ENCODE results near the gene ZNF276. TPM values are rescaled to one million over a fixed set of nuclear protein-coding genes. Genes with fewer than 3 reads are reported as not detected.

ZNF276 gene
- total RNA-seq, 3 donors from 2014 or later: 33.1 to 40.7 (median 35.5) TPM

- H3K4me3 Mint-ChIP-seq: no peak overlapping the region
- DNase-seq (no peak), ATAC-seq (no peak)
- H3K4me1 Mint-ChIP-seq (ENCODE audit: low read depth): peaks cover 52% of the 10 kb centered on the region
- H3K9me3 Mint-ChIP-seq: no peaks in the 10 kb centered on the region
- peaks cover 35% of the 10 kb centered on the region for H3K36me3 Mint-ChIP-seq (ENCODE audit: insufficient read depth)
- no peaks in the 10 kb centered on the region for H3K27me3 Mint-ChIP-seq (ENCODE audit: low read depth)
Observed at GRCh38 chr16:89732142-89732917, 11.0 kb downstream of the ZNF276 start.

GRCh38 chr16:89732918-89733242 lies 11.5 kb downstream of the ZNF276 start:
- DNase-seq (no peak), ATAC-seq (no peak)
- Mint-ChIP-seq H3K9me3 (no peaks in the 10 kb centered on the region), H3K4me3 (no peak overlapping the region), H3K4me1 (ENCODE audit: low read depth) (peaks cover 52% of the 10 kb centered on the region), H3K36me3 (ENCODE audit: insufficient read depth) (peaks cover 37% of the 10 kb centered on the region), H3K27me3 (ENCODE audit: low read depth) (no peaks in the 10 kb centered on the region)

- no peaks in the 10 kb centered on the region for H3K27me3 Mint-ChIP-seq (ENCODE audit: low read depth)
- H3K36me3 Mint-ChIP-seq (ENCODE audit: insufficient read depth): peaks cover 38% of the 10 kb centered on the region
- no peaks in the 10 kb centered on the region for H3K9me3 Mint-ChIP-seq
Observed at GRCh38 chr16:89733322-89733721, 12.0 kb downstream of the ZNF276 start.

GRCh38 chr16:89733792-89734191 lies 12.5 kb downstream of the ZNF276 start:
- ATAC-seq: no peak
- H3K36me3 Mint-ChIP-seq (ENCODE audit: insufficient read depth): peaks cover 41% of the 10 kb centered on the region

More at GRCh38 chr16:89733322-89733721, 12.0 kb downstream of the ZNF276 start:
- DNase-seq (no peak), ATAC-seq (no peak)
- H3K4me3 Mint-ChIP-seq: no peak overlapping the region
- peaks cover 52% of the 10 kb centered on the region for H3K4me1 Mint-ChIP-seq (ENCODE audit: low read depth)

GRCh38 chr16:89736554-89736953 lies 15.2 kb downstream of the ZNF276 start:
- Mint-ChIP-seq H3K36me3 (ENCODE audit: insufficient read depth) (peaks cover 45% of the 10 kb centered on the region), H3K27me3 (ENCODE audit: low read depth) (no peaks in the 10 kb centered on the region), H3K4me1 (ENCODE audit: low read depth) (peaks cover 47% of the 10 kb centered on the region), H3K4me3 (no peak overlapping the region), H3K9me3 (no peaks in the 10 kb centered on the region)
- no peak for ATAC-seq
- DNase-seq: no peak

More at GRCh38 chr16:89733792-89734191, 12.5 kb downstream of the ZNF276 start:
- Mint-ChIP-seq H3K9me3 (no peaks in the 10 kb centered on the region), H3K4me1 (ENCODE audit: low read depth) (peaks cover 55% of the 10 kb centered on the region), H3K27me3 (ENCODE audit: low read depth) (no peaks in the 10 kb centered on the region), H3K4me3 (no peak overlapping the region)
- DNase-seq: no peak

GRCh38 chr16:89737341-89738071 lies 16.2 kb downstream of the ZNF276 start:
- H3K4me3 Mint-ChIP-seq: no peak overlapping the region
- H3K4me1 Mint-ChIP-seq (ENCODE audit: low read depth): peaks cover 38% of the 10 kb centered on the region
- H3K36me3 Mint-ChIP-seq (ENCODE audit: insufficient read depth): peaks cover 38% of the 10 kb centered on the region
- no peaks in the 10 kb centered on the region for H3K9me3 Mint-ChIP-seq
- DNase-seq (no peak), ATAC-seq (peak; percentile 53 to 59)
- H3K27me3 Mint-ChIP-seq (ENCODE audit: low read depth): no peaks in the 10 kb centered on the region

- no peaks in the 10 kb centered on the region for H3K27me3 Mint-ChIP-seq (ENCODE audit: low read depth)
- no peak overlapping the region for H3K4me3 Mint-ChIP-seq
- peaks cover 36% of the 10 kb centered on the region for H3K36me3 Mint-ChIP-seq (ENCODE audit: insufficient read depth)
- H3K9me3 Mint-ChIP-seq: no peaks in the 10 kb centered on the region
- DNase-seq (no peak), ATAC-seq (no peak)
- peaks cover 39% of the 10 kb centered on the region for H3K4me1 Mint-ChIP-seq (ENCODE audit: low read depth)
Observed at GRCh38 chr16:89738072-89738377, 16.7 kb downstream of the ZNF276 start.

GRCh38 chr16:89738538-89739317 lies 17.4 kb downstream of the ZNF276 start:
- H3K36me3 Mint-ChIP-seq (ENCODE audit: insufficient read depth): peaks cover 31% of the 10 kb centered on the region
- no peaks in the 10 kb centered on the region for H3K27me3 Mint-ChIP-seq (ENCODE audit: low read depth)
- ATAC-seq: no peak
- H3K4me1 Mint-ChIP-seq (ENCODE audit: low read depth): peaks cover 39% of the 10 kb centered on the region
- H3K9me3 Mint-ChIP-seq: no peaks in the 10 kb centered on the region
- DNase-seq: no peak
- no peak overlapping the region for H3K4me3 Mint-ChIP-seq

GRCh38 chr16:89739383-89739782 lies 18.0 kb downstream of the ZNF276 start:
- Mint-ChIP-seq H3K9me3 (no peaks in the 10 kb centered on the region), H3K4me3 (no peak overlapping the region), H3K36me3 (ENCODE audit: insufficient read depth) (peaks cover 30% of the 10 kb centered on the region), H3K27me3 (ENCODE audit: low read depth) (no peaks in the 10 kb centered on the region), H3K4me1 (ENCODE audit: low read depth) (peaks cover 38% of the 10 kb centered on the region)
- ATAC-seq (no peak), DNase-seq (no peak)

GRCh38 chr16:89741342-89742014 lies 20.1 kb downstream of the ZNF276 start:
- no peaks in the 10 kb centered on the region for H3K27me3 Mint-ChIP-seq (ENCODE audit: low read depth)
- peaks cover 29% of the 10 kb centered on the region for H3K4me1 Mint-ChIP-seq (ENCODE audit: low read depth)
- DNase-seq: no peak
- no peaks in the 10 kb centered on the region for H3K9me3 Mint-ChIP-seq
- no peak overlapping the region for H3K4me3 Mint-ChIP-seq
- ATAC-seq: peak; percentile 22 to 25
- H3K36me3 Mint-ChIP-seq (ENCODE audit: insufficient read depth): peaks cover 26% of the 10 kb centered on the region

GRCh38 chr16:89742948-89743347 lies 21.6 kb downstream of the ZNF276 start:
- ATAC-seq: no peak
- DNase-seq: no peak
- H3K9me3 Mint-ChIP-seq: no peaks in the 10 kb centered on the region
- peaks cover 17% of the 10 kb centered on the region for H3K4me1 Mint-ChIP-seq (ENCODE audit: low read depth)
- no peaks in the 10 kb centered on the region for H3K27me3 Mint-ChIP-seq (ENCODE audit: low read depth)
- no peak overlapping the region for H3K4me3 Mint-ChIP-seq
- peaks cover 22% of the 10 kb centered on the region for H3K36me3 Mint-ChIP-seq (ENCODE audit: insufficient read depth)

GRCh38 chr16:89744813-89745212 lies 23.5 kb downstream of the ZNF276 start:
- DNase-seq: no peak
- no peak for ATAC-seq
- H3K9me3 Mint-ChIP-seq: no peaks in the 10 kb centered on the region
- H3K27me3 Mint-ChIP-seq (ENCODE audit: low read depth): no peaks in the 10 kb centered on the region
- H3K36me3 Mint-ChIP-seq (ENCODE audit: insufficient read depth): peaks cover 7% of the 10 kb centered on the region
- H3K4me3 Mint-ChIP-seq: no peak overlapping the region
- H3K4me1 Mint-ChIP-seq (ENCODE audit: low read depth): peaks cover 12% of the 10 kb centered on the region

- no peaks in the 10 kb centered on the region for H3K9me3 Mint-ChIP-seq
- ATAC-seq (no peak), DNase-seq (no peak)
- H3K27me3 Mint-ChIP-seq (ENCODE audit: low read depth): no peaks in the 10 kb centered on the region
- H3K36me3 Mint-ChIP-seq (ENCODE audit: insufficient read depth): peaks cover 4% of the 10 kb centered on the region
- peaks cover 12% of the 10 kb centered on the region for H3K4me1 Mint-ChIP-seq (ENCODE audit: low read depth)
- no peak overlapping the region for H3K4me3 Mint-ChIP-seq
Observed at GRCh38 chr16:89746043-89746442, 24.7 kb downstream of the ZNF276 start.

GRCh38 chr16:89748076-89748475 lies 26.7 kb downstream of the ZNF276 start:
- H3K27me3 Mint-ChIP-seq (ENCODE audit: low read depth): no peaks in the 10 kb centered on the region
- no peak for DNase-seq

More at GRCh38 chr16:89748076-89748475, 26.7 kb downstream of the ZNF276 start:
- no peak for ATAC-seq
- no peak overlapping the region for H3K4me3 Mint-ChIP-seq
- no peaks in the 10 kb centered on the region for H3K9me3 Mint-ChIP-seq
- peaks cover 10% of the 10 kb centered on the region for H3K4me1 Mint-ChIP-seq (ENCODE audit: low read depth)
- H3K36me3 Mint-ChIP-seq (ENCODE audit: insufficient read depth): peaks cover 3% of the 10 kb centered on the region
